ENCODE data around the gene INTS6L. TPM values are rescaled to one million over a fixed set of nuclear protein-coding genes. Genes with fewer than 3 reads are reported as not detected.
A peak's percentile ranks its signal among the peaks of the same experiment; 100 is the strongest.
"Not testable (repeated sequence)": the region's sequence is repeated elsewhere in the genome, so short reads cannot be mapped to it uniquely, and the experiment has no call there.

The INTS6L gene
- total and polyA plus RNA-seq, 2 experiments from 2014 or later, result 8.1 to 12.3 TPM

- 69% methylated on average over 6 of the region's 6 CpGs for WGBS (ENCODE audit: low lambda C conversion rate, missing lambda C conversion rate)
- TF ChIP-seq EZH2phosphoT487 (IDR thresholded peaks at IDR 0.05; ENCODE audit: low read depth, severe bottlenecking, unreplicated experiment), result no peak
- no peak for TF ChIP-seq CTCF (IDR thresholded peaks at IDR 0.05; ENCODE audit: poor library complexity)
- no peak for TF ChIP-seq EZH2 (IDR thresholded peaks at IDR 0.05; ENCODE audit: borderline replicate concordance)
- no peaks in the 10 kb centered on the region for H4K20me1 ChIP-seq (ENCODE audit: insufficient read depth, poor library complexity, severe bottlenecking)
- H3K36me3 ChIP-seq (replicated peaks; ENCODE audit: insufficient read depth, low read depth), result no peaks in the 10 kb centered on the region
- no peaks in the 10 kb centered on the region for H3K9me3 ChIP-seq (ENCODE audit: low read depth)
- no peak overlapping the region for H3K4me3 ChIP-seq
- H3K9me2 ChIP-seq (replicated peaks; ENCODE audit: insufficient read depth), result no peaks in the 10 kb centered on the region
- H3K27ac ChIP-seq, result no peak overlapping the region
- H2AFZ ChIP-seq, result no peak overlapping the region
- no peak for DNase-seq (ENCODE audit: low spot score)
- no peak overlapping the region for H3K4me2 ChIP-seq
- H3K79me2 ChIP-seq, result no peaks in the 10 kb centered on the region
- no peaks in the 10 kb centered on the region for H3K4me1 ChIP-seq (ENCODE audit: insufficient read depth)
- no peaks in the 10 kb centered on the region for H3K27me3 ChIP-seq
Observed at GRCh38 chrX:135605906-135606305, 85.4 kb downstream of the INTS6L start.

- H2AFZ ChIP-seq; H3K4me1 ChIP-seq (ENCODE audit: insufficient read depth); DNase-seq (ENCODE audit: low spot score); H3K4me3 ChIP-seq; H4K20me1 ChIP-seq (ENCODE audit: insufficient read depth, poor library complexity, severe bottlenecking); H3K4me2 ChIP-seq; H3K27me3 ChIP-seq; H3K9me3 ChIP-seq (ENCODE audit: low read depth); H3K79me2 ChIP-seq; H3K36me3 ChIP-seq (replicated peaks; ENCODE audit: insufficient read depth, low read depth); H3K27ac ChIP-seq; H3K9me2 ChIP-seq (replicated peaks; ENCODE audit: insufficient read depth): not testable (repeated sequence)
- 65% methylated on average over 7 of the region's 7 CpGs for whole genome bisulfite sequencing (ENCODE audit: low lambda C conversion rate, missing lambda C conversion rate)
Observed at GRCh38 chrX:135624408-135625204, 104.1 kb downstream of the INTS6L start.

- no peaks in the 10 kb centered on the region for H3K9me3 ChIP-seq (ENCODE audit: low read depth)
- H4K20me1 ChIP-seq (ENCODE audit: insufficient read depth, poor library complexity, severe bottlenecking), result no peaks in the 10 kb centered on the region
- H2AFZ ChIP-seq, result no peak overlapping the region
- H3K27me3 ChIP-seq, result no peaks in the 10 kb centered on the region
- WGBS (ENCODE audit: low lambda C conversion rate, missing lambda C conversion rate), result 85% methylated on average over 6 of the region's 6 CpGs
- no peaks in the 10 kb centered on the region for H3K4me1 ChIP-seq (ENCODE audit: insufficient read depth)
- no peak overlapping the region for H3K27ac ChIP-seq
- peak; percentile 7 for DNase-seq (ENCODE audit: low spot score)
- no peaks in the 10 kb centered on the region for H3K9me2 ChIP-seq (replicated peaks; ENCODE audit: insufficient read depth)
- H3K4me2 ChIP-seq, result no peak overlapping the region
- H3K4me3 ChIP-seq, result no peak overlapping the region
- TF ChIP-seq EZH2 (IDR thresholded peaks at IDR 0.05; ENCODE audit: borderline replicate concordance), result no peak
- TF ChIP-seq CTCF (IDR thresholded peaks at IDR 0.05; ENCODE audit: poor library complexity), result peak; percentile 24
- H3K79me2 ChIP-seq, result no peaks in the 10 kb centered on the region
- no peaks in the 10 kb centered on the region for H3K36me3 ChIP-seq (replicated peaks; ENCODE audit: insufficient read depth, low read depth)
Observed at GRCh38 chrX:135625995-135626394, 105.5 kb downstream of the INTS6L start.

- TF ChIP-seq EZH2 (IDR thresholded peaks at IDR 0.05; ENCODE audit: borderline replicate concordance) (no peak), EZH2phosphoT487 (IDR thresholded peaks at IDR 0.05; ENCODE audit: low read depth, severe bottlenecking, unreplicated experiment) (no peak), CTCF (IDR thresholded peaks at IDR 0.05; ENCODE audit: poor library complexity) (no peak)
- Histone ChIP-seq H3K4me2 (no peak overlapping the region), H3K36me3 (replicated peaks; ENCODE audit: insufficient read depth, low read depth) (no peaks in the 10 kb centered on the region), H3K79me2 (no peaks in the 10 kb centered on the region), H3K9me3 (ENCODE audit: low read depth) (no peaks in the 10 kb centered on the region), H2AFZ (no peak overlapping the region), H3K9me2 (replicated peaks; ENCODE audit: insufficient read depth) (no peaks in the 10 kb centered on the region), H3K27ac (no peak overlapping the region), H3K4me1 (ENCODE audit: insufficient read depth) (no peaks in the 10 kb centered on the region), H3K4me3 (no peak overlapping the region), H3K27me3 (no peaks in the 10 kb centered on the region), H4K20me1 (ENCODE audit: insufficient read depth, poor library complexity, severe bottlenecking) (no peaks in the 10 kb centered on the region)
- WGBS (ENCODE audit: low lambda C conversion rate, missing lambda C conversion rate), result 47% methylated on average over 3 of the region's 3 CpGs
- DNase-seq (ENCODE audit: low spot score), result no peak
Observed at GRCh38 chrX:135629342-135629741, 108.9 kb downstream of the INTS6L start.

Other genes with a start within 250 kb of the INTS6L start
- gene ETDC, start 211.2 kb upstream of the INTS6L start, total RNA-seq, result not detected in 2 replicates
- gene ETDC, start 211.2 kb upstream of the INTS6L start, polyA plus RNA-seq, result not detected in 2 replicates
- gene ZNF75D, start 176.6 kb upstream of the INTS6L start, total RNA-seq, result 8.7 and 8.8 TPM in 2 replicates
- gene ZNF75D, start 176.6 kb upstream of the INTS6L start, polyA plus RNA-seq, result 4.9 and 5.4 TPM in 2 replicates
- gene ZNF449, start 175.9 kb upstream of the INTS6L start, total RNA-seq, result 5.5 and 7.3 TPM in 2 replicates
- gene ZNF449, start 175.9 kb upstream of the INTS6L start, polyA plus RNA-seq, result 4.3 TPM in 2 replicates
- 7.0 and 7.2 TPM in 2 replicates for gene SMIM10L2A, start 98.7 kb upstream of the INTS6L start, total RNA-seq
- gene SMIM10L2A, start 98.7 kb upstream of the INTS6L start, polyA plus RNA-seq, result 4.2 and 5.0 TPM in 2 replicates
- not detected in 2 replicates for gene CT45A1, start 193.0 kb downstream of the INTS6L start, total RNA-seq
- not detected in 2 replicates for gene CT45A1, start 193.0 kb downstream of the INTS6L start, polyA plus RNA-seq
- gene CT45A3, start 247.5 kb downstream of the INTS6L start, total RNA-seq, result not detected in 2 replicates
- not detected in 2 replicates for gene CT45A3, start 247.5 kb downstream of the INTS6L start, polyA plus RNA-seq